Upper lobe of right lung (tissue), 1 donor: ENCODE measurements around the gene NAV3. TPM values are rescaled to one million over a fixed set of nuclear protein-coding genes. Genes with fewer than 3 reads are reported as not detected.

Experiments used
- ATAC-seq: fragments of 200-7000 bp; cut with Tn5 transposase; one replicate; pipeline ENCODE4 v1.9.1; 2020; ENCODE audit warnings: mild to moderate bottlenecking, moderate library complexity
- DNase-seq: peaks from one replicate; pipeline ENCODE4 v3.0.0-alpha.2; 2020
- H3K27ac ChIP-seq: fragments of 200-600 bp; one replicate; pipeline ENCODE4 v1.8.0; 2022
- H3K27me3 ChIP-seq: fragments of 200-600 bp; one replicate; pipeline ENCODE4 v1.8.0; 2022; ENCODE audit warnings: mild to moderate bottlenecking
- H3K36me3 ChIP-seq: fragments of 200-600 bp; one replicate; pipeline ENCODE4 v1.8.0; 2022
- H3K4me1 ChIP-seq: fragments of 200-600 bp; one replicate; pipeline ENCODE4 v1.8.0; 2022
- H3K4me3 ChIP-seq: fragments of 200-600 bp; one replicate; pipeline ENCODE4 v1.8.0; 2022; ENCODE audit warnings: mild to moderate bottlenecking
- H3K9me3 ChIP-seq: fragments of 200-600 bp; one replicate; pipeline ENCODE4 v1.8.0; 2022
- CTCF ChIP-seq: fragments of 200-600 bp; IDR thresholded peaks from one replicate; pipeline ENCODE4 v1.8.0; 2022; ENCODE audit warnings: antibody characterized with exemption
- intact Hi-C: fragments of 100-400 bp; cut with DNase I; formaldehyde crosslinking; loops from one replicate; pipeline ENCODE4 v1.11.0; 2022
- total RNA-seq: library from RNA; stranded (reverse); fragmentation: NEBNext Ultra II Directional; extraction: Animal tissue kit (Norgen Biotek cat#: 25700); gene quantifications from one replicate; pipeline ENCODE4 v1.2.1, GENCODE V29; 2021
- donor health status: DM: no; HTN: yes; CAD: no; lungs with severe emphysema.

The NAV3 gene
- total RNA-seq, 1 donor from 2014 or later, result 17.8 TPM

GRCh38 chr12:77915071-77915600 lies 84.4 kb downstream of the NAV3 start:
- no peaks in the 10 kb centered on the region for H3K36me3 ChIP-seq
- TF ChIP-seq CTCF, result no peak
- no peaks in the 10 kb centered on the region for H3K9me3 ChIP-seq
- intact Hi-C loops, result no loop called here
- no peaks in the 10 kb centered on the region for H3K27me3 ChIP-seq
- no peak overlapping the region for H3K4me3 ChIP-seq
- no peak for ATAC-seq
- no peaks in the 10 kb centered on the region for H3K4me1 ChIP-seq
- no peak overlapping the region for H3K27ac ChIP-seq
- DNase-seq, result no peak

GRCh38 chr12:77916276-77916675 lies 85.6 kb downstream of the NAV3 start:
- H3K4me3 ChIP-seq, result no peak overlapping the region
- intact Hi-C loops, result no loop called here
- H3K36me3 ChIP-seq, result no peaks in the 10 kb centered on the region
- no peak overlapping the region for H3K27ac ChIP-seq
- TF ChIP-seq CTCF, result no peak
- DNase-seq (no peak), ATAC-seq (no peak)
- H3K4me1 ChIP-seq, result no peaks in the 10 kb centered on the region
- no peaks in the 10 kb centered on the region for H3K27me3 ChIP-seq
- H3K9me3 ChIP-seq, result no peaks in the 10 kb centered on the region

- H3K4me1 ChIP-seq, result no peaks in the 10 kb centered on the region
- intact Hi-C loops, result no loop called here
- DNase-seq, result no peak
- no peaks in the 10 kb centered on the region for H3K36me3 ChIP-seq
- H3K9me3 ChIP-seq, result no peaks in the 10 kb centered on the region
- no peak for ATAC-seq
- no peak for TF ChIP-seq CTCF
- no peak overlapping the region for H3K4me3 ChIP-seq
- no peaks in the 10 kb centered on the region for H3K27me3 ChIP-seq
- H3K27ac ChIP-seq, result no peak overlapping the region
Observed at GRCh38 chr12:77918046-77918445, 87.4 kb downstream of the NAV3 start.

- intact Hi-C loops, result no loop called here
- Histone ChIP-seq H3K9me3 (no peaks in the 10 kb centered on the region), H3K27ac (no peak overlapping the region), H3K4me3 (no peak overlapping the region), H3K36me3 (no peaks in the 10 kb centered on the region), H3K27me3 (no peaks in the 10 kb centered on the region), H3K4me1 (no peaks in the 10 kb centered on the region)
- ATAC-seq, result no peak
- no peak for TF ChIP-seq CTCF
- no peak for DNase-seq
Observed at GRCh38 chr12:77919450-77919849, 88.8 kb downstream of the NAV3 start.

GRCh38 chr12:77923882-77924281 lies 93.2 kb downstream of the NAV3 start:
- no peaks in the 10 kb centered on the region for H3K27me3 ChIP-seq
- H3K9me3 ChIP-seq, result no peaks in the 10 kb centered on the region
- no peak overlapping the region for H3K4me3 ChIP-seq
- ATAC-seq, result no peak
- intact Hi-C loops, result loop anchor here (10.0 kb wide), 1 partner anchor 769 kb away; no protein-coding TSS in a partner anchor
- H3K4me1 ChIP-seq, result no peaks in the 10 kb centered on the region
- DNase-seq, result no peak
- no peak overlapping the region for H3K27ac ChIP-seq
- TF ChIP-seq CTCF, result no peak
- H3K36me3 ChIP-seq, result no peaks in the 10 kb centered on the region

GRCh38 chr12:77924703-77925102 lies 94.0 kb downstream of the NAV3 start:
- no peak for DNase-seq
- intact Hi-C loops, result loop anchor here (10.0 kb wide), 1 partner anchor 770 kb away; no protein-coding TSS in a partner anchor
- ATAC-seq, result no peak
- H3K36me3 ChIP-seq, result no peaks in the 10 kb centered on the region
- no peaks in the 10 kb centered on the region for H3K9me3 ChIP-seq
- H3K27me3 ChIP-seq, result no peaks in the 10 kb centered on the region
- H3K4me3 ChIP-seq, result no peak overlapping the region
- no peaks in the 10 kb centered on the region for H3K4me1 ChIP-seq
- TF ChIP-seq CTCF, result no peak
- no peak overlapping the region for H3K27ac ChIP-seq
